Body of pancreas (tissue), 4 donors: ENCODE results near the gene TOPAZ1.

ENCODE experiments used
- CTCF ChIP-seq, 7 experiments: fragments of 450-650 bp in 4 of 7; fragments of 200-600 bp in 3 of 7; sonication (generic) in 3 of 7; IDR thresholded peaks; one replicate each; pipeline ENCODE4 v1.5.1; 2016 to 2019; ENCODE audit warnings: antibody characterized with exemption in 7 of 7
- POLR2A ChIP-seq, 3 donors: fragments of 450-650 bp; IDR thresholded peaks; one replicate each; pipeline ENCODE4 v1.6.1; 2016; ENCODE audit warnings: antibody characterized with exemption in 3 of 3, mild to moderate bottlenecking in 2 of 3

GRCh38 chr3:44206261-44206660, 35.4 kb upstream of the TOPAZ1 start:
- TF ChIP-seq CTCF (IDR thresholded peaks at IDR 0.05) (no peak), POLR2A (IDR thresholded peaks at IDR 0.05) (no peak)
